HepG2 (cell line): Measurements from ENCODE around the gene GPRC5D. TPM values are rescaled to one million over a fixed set of nuclear protein-coding genes. Genes with fewer than 3 reads are reported as not detected.

Source experiments
- DBP ChIP-seq: sonication (generic); formaldehyde crosslinking; IDR thresholded peaks from 2 replicates; pipeline ENCODE4 v1.4.0; 2020; ENCODE audit warnings: missing genetic modification reagents; ENCODE audit errors: not compliant biosample characterization
- MLX ChIP-seq: IDR thresholded peaks from 2 replicates; pipeline ENCODE4 v1.6.1; 2016
- NRL ChIP-seq: sonication (generic); formaldehyde crosslinking; IDR thresholded peaks from 2 replicates; pipeline ENCODE4 v1.5.0; 2020; ENCODE audit warnings: missing genetic modification reagents, mild to moderate bottlenecking, moderate library complexity, borderline replicate concordance
- SIN3A ChIP-seq: IDR thresholded peaks from 2 replicates; pipeline ENCODE4 v1.6.1; 2011; ENCODE audit warnings: low read depth, mild to moderate bottlenecking, control low read depth, low read length, borderline replicate concordance
- SMARCC2 ChIP-seq: fragments of 450-650 bp; IDR thresholded peaks from 2 replicates; pipeline ENCODE4 v1.6.1; 2017; ENCODE audit warnings: antibody characterized with exemption, mild to moderate bottlenecking
- ZBTB26 ChIP-seq: IDR thresholded peaks from 2 replicates; pipeline ENCODE4 v1.6.1; 2016; ENCODE audit warnings: missing compliant biosample characterization, missing genetic modification reagents, borderline replicate concordance
- ZBTB7A ChIP-seq: sonication (generic); formaldehyde crosslinking; IDR thresholded peaks from 2 replicates; pipeline ENCODE4 v1.8.0; 2022; ENCODE audit warnings: mild to moderate bottlenecking, missing genetic modification reagents
- ZMAT5 ChIP-seq: sonication (generic); formaldehyde crosslinking; IDR thresholded peaks from 2 replicates; pipeline ENCODE4 v1.5.0; 2020; ENCODE audit warnings: mild to moderate bottlenecking, low read depth, missing genetic modification reagents, borderline replicate concordance
- ZNF430 ChIP-seq: sonication (generic); formaldehyde crosslinking; IDR thresholded peaks from 2 replicates; pipeline ENCODE4 v1.9.0; 2021; ENCODE audit warnings: mild to moderate bottlenecking, missing genetic modification reagents
- ZNF609 ChIP-seq: sonication (generic); formaldehyde crosslinking; IDR thresholded peaks from 2 replicates; pipeline ENCODE4 v1.4.0; 2020; ENCODE audit warnings: mild to moderate bottlenecking, missing genetic modification reagents, borderline replicate concordance
- ZNF816 ChIP-seq: sonication (generic); formaldehyde crosslinking; IDR thresholded peaks from 2 replicates; pipeline ENCODE4 v1.8.0; 2022; ENCODE audit warnings: missing genetic modification reagents, mild to moderate bottlenecking, borderline replicate concordance
- ZNF891 ChIP-seq: sonication (generic); formaldehyde crosslinking; IDR thresholded peaks from 2 replicates; pipeline ENCODE4 v1.5.0; 2020; ENCODE audit warnings: mild to moderate bottlenecking, missing genetic modification reagents
- polyA plus RNA-seq, 8 experiments: library from polyadenylated mRNA; depleted of rRNA in 3 of 8; stranded (reverse) in 7 of 8; unstranded in 1 of 8; fragments of >200 nt; fragmentation: Illumina TruSeq in 4 of 8; extraction: Trizol in 4 of 8; gene quantifications; 2 replicates each; pipeline versions ENCODE4 v1.2.1 to v1.2.3, GENCODE V29; 2011 to 2016; ENCODE audit warnings: low read depth in 4 of 8, missing spikeins in 1 of 8, mixed read lengths in 1 of 8; ENCODE audit not compliant: insufficient read depth in 1 of 8
- total RNA-seq, 5 experiments: library from RNA; depleted of rRNA; stranded (reverse); fragments of >200 nt; fragmentation: Illumina TruSeq; extraction: Trizol; gene quantifications; 2 replicates each; pipeline ENCODE4 v1.2.3, GENCODE V29; 2016; ENCODE audit warnings: low read depth in 1 of 5

The GPRC5D gene
- total and polyA plus RNA-seq, 2 of the 13 experiments (the other 11 are each of a cell fraction or from before 2014, with no cell fraction given) = not detected

- TF ChIP-seq SMARCC2 (no peak), SIN3A (no peak), DBP (CRISPR knock-in tag) (no peak), ZNF816 (no peak), ZBTB7A (no peak; the same call in 1 of the 2 replicates), ZMAT5 (CRISPR knock-in tag) (no peak), NRL (CRISPR knock-in tag) (no peak), ZNF609 (no peak), ZNF891 (CRISPR knock-in tag) (peak; percentile 13; the same call in 1 of the 2 replicates), ZBTB26 (CRISPR knock-in tag) (no peak), MLX (CRISPR knock-in tag) (no peak), ZNF430 (CRISPR knock-in tag) (0 out of 2 replicates have a peak, but pooled peaks have one; percentile 63)
Observed at GRCh38 chr12:12999959-13000615, 48.1 kb upstream of the GPRC5D start, which contains the start of gene HEBP1 (continued).
